Measurements from ENCODE around the gene ANKRD33B.
A peak's percentile ranks its signal among the peaks of the same experiment; 100 is the strongest.
"Not testable (repeated sequence)": the region's sequence is repeated elsewhere in the genome, so short reads cannot be mapped to it uniquely, and the experiment has no call there.

ANKRD33B gene

DNA sequence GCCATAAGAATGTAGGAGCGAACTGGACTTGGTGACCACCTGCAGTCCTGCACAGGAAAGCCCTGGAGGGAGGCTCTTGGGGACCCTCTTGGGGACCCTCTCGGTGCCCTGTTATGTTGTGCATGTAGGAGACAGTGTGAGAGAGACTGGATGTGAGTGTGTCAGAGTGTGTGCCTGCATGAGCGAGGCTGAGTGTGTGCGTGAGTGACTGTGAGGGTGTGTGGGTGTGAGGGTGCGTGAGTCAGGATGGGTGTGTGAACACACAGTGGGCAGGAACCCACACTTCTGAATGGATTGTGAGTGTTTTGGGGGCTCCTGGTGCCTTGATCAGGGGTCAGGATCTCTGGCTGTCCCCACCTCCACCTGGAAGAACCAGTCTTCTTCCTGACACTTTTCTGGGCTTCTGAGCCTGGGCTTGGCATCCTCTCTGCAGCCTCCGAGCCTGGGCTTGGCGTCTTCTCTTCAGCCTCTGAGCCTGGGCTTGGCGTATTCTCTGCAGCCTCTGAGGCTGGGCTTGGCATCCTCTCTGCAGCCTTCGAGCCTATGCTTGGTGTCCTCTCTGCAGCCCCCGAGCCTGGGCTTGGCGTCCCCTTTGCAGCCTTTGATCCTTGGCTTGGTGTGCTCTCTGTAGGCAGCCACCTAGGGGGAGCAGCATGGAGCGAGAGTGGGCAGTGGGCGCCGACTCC, 25.6 kb upstream of the ANKRD33B start:
- no peak for DNase-seq

DNA sequence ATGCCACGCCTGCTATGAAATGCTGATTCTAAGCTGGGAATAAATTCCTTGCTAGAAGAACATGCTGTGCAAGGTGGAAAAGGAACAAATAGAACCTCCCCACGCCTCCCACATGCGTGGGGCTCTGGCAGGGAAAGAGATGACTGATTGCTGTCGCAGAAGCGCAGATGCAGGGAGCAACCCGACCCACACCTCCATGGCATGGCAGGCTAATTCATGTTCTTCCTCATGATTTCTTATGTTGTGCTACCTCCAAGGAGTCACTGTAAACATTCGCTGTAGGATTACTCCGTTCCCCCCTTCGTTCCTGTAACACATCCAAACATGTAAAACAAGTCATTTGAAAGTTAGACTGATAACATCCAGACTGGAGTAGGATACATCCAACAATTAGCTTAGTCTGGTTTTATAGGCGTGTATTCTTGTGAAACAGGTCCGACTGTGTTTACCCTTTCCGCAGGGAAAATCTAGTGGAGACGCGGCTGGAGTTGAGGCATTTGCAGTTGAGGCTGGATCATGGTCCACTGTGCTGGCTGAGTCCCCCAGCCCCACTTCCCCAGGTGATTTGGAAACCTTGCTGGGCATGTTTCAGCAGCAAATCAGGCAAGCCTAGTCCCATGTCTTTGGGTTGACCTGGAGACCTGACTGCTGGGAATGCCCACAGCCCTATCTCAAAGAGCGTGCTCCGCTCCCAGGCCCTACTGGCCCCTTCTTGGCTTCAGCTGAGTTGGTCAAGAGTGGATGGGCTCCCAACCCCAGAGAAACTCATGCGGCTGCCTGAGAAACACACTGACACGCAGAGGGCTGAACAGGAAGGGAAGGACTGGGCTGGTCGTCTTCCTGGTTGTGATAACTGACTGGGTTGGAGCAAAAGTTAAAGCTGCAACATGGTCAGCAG, 24.8 kb upstream of the ANKRD33B start:
- no peak for DNase-seq

DNA sequence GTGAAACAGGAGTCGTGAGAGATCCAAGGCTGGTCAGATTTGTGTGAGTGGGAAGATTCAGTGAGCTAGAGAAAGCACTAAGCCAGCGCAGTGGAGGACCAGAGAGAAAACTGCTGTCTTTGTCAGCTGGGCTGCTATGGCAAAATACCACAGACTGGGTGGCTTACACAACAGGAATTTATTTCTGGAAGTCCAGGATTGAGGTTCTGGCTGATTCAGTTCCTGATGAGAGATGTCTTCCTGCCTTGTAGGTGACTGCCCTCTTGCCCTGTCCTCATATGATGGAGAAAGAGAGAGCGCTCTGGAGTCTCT, 24.2 kb upstream of the ANKRD33B start:
- DNase-seq = no peak

DNA sequence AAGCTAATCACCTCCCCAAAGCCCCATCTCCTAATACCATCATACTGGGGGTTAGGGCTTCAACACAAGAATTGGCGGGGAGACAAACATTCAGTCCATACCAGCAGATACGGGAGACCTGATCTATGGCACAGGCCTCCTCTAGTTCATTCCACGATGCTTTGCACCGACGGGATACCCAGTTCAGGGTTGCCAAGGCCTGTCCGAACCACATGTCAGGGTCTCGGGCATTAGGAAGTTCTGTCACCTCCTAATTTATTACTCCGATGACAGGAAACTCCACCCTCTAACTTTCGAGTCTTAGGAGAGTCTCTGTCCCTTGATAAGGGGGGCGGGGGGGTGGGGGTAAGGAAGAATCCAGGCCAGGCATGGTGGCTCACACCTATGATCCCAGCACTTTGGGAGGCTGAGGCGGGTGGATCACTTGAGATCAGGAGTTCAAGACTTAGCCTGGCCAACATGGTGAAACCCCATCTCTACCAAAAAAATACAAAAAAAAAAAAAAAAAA, 23.8 kb upstream of the ANKRD33B start:
- no peak for DNase-seq

DNA sequence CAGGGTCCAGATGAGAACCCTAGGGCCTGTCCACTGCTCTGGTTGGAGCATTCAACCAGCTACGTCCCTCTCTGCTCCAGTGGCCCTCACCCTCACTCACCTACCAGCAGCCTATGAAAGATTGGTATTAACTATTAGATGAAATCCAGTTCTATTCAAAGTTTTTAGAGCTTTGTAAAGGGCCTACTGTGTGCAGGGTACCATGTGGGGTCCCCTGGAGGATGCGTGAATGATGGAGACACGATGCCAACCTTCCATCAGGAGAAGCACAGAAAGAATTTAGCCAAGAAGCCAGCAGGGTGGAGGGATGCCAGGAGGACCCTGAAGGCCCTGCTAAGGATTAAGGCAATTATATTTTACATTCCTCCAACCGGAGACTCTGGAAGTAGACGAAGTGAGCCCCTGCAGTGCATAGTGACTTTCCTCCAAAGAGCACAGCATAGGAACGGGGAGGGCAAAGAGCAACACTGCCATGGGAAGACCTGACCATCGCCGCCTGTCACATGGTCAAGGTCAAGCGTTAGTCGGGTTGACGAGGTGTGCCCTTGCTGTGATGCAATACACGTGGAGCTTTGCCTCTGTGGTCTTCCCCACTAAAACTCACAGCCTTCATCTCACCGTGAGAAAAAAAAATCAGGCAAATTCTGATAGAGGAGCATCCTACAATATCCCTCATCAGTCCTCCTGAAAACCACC, 22.8 kb upstream of the ANKRD33B start:
- DNase-seq = no peak

DNA sequence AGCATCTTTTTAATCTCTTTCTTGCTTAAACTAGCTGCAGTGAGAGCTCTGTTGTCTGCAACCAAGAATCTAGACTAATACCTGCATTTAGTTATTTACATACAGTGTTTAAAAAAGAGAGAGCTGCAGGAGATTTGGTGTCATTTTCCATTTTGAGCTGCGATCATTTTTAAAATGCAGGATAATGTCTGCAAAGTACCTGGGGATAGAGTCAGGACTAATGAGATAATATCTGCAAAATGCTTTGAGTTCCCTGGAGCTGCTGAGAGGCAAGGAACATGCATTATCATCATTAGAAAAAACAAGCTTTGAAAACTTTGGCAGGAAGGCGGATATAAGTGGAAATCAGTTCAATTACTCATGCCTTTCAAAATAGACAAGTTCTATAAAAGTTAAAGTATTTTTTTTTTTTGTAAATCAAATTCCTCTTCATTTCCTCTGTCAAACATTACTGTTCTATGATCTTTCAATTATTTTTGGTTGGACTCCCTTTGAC, 21.8 kb upstream of the ANKRD33B start:
- DNase-seq = no peak

DNA sequence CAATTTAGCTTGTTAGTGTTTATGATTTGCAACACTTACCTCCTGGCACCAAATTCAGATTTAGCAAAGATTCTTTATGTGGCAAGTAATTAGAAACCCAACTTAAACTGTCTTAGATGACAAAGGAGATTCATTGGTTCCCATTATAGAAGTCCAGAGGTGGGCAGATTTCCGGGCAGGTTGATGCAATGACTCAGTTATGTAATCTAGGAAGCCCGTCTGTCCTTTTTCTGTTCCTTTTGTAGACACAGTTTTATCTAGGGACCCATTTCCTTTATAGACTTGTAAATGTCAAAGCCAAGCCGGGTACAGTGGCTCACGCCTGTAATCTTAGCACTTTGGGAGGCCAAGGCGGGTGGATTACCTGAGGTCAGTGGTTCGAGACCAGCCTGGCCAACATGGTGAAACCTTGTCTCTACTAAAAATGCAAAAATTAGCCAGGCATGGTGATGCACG, 20.3 kb upstream of the ANKRD33B start:
- no peak for DNase-seq

DNA sequence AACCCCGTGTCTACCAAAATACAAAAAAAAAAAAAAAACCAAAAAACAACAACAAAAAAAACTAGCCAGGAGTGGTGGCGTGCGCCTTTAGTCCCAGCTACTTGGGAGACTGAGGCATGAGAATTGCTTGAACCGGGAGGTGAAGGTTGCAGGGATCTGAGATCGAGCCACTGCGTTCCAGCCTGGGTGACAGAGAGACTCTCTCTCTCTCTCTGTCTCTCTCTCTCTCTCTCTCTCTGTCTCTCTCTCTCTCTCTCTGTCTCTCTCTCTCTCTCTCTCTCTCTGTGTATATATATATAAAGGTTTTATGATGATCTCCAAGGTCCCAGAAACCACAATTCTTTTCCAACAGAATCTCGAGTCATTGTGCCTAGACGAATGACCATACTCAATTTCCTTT, 18.8 kb upstream of the ANKRD33B start:
- no peak for DNase-seq

DNA sequence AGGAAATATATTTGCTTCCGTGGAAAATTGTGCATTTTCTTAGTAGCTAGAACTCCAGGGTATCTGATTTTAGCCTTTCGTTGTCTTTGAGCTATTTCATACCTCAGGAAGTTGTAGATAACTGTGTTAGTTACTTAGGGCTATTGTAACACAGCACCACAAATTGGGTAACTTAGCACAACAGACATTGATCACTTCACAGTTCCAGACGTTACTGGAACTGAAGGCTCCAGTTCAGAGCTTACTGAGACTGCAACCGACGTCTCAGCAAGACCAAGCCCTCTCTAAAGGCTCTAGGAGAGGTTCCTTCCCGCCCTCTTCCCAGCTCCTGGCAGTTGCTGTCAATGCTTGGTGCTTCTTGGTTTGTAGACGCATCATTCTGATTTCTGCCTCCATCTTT, 17.7 kb upstream of the ANKRD33B start:
- DNase-seq = no peak

DNA sequence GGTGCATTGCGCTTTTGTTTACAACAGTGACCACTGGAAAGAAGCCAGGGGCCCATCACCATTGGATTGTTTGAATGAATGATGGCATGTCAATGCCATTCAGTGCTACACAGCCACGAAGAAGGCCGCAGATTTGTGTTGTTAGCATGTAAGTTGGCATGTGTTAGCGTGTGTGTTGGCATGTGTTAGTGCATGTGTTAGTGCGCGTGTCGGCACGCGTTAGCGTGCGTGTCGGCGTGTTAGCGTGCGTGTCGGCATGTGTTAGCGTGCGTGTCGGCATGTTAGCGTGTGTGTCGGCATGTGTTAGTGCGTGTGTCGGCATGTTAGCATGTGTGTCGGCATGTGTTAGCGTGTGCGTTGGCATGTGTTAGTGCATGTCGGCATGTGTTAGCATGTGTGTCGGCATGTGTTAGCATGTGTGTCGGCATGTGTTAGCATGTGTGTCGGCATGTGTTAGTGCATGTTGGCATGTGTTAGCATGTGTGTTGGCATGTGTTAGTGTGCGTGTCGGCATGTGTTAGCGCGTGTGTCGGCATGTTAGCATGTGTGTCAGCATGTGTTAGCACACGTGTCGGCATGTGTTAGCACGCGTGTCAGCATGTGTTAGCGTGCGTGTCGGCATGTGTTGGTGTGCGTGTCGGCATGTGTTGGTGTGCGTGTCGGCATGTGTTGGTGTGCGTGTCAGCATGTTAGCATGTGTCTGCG, 15.3 kb upstream of the ANKRD33B start:
- no peak for DNase-seq

DNA sequence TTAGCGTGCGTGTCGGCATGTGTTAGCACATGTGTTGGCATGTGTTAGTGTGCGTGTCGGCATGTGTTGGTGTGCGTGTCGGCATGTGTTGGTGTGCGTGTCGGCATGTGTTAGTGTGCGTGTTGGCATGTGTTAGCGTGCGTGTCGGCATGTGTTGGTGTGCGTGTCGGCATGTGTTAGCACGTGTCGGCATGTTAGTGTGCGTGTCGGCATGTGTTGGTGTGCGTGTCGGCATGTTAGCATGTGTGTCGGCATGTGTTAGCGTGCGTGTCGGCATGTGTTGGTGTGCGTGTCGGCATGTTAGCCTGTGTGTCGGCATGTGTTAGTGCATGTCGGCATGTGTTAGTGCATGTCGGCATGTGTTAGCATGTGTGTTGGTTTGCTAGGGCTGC, 14.8 kb upstream of the ANKRD33B start:
- DNase-seq = not testable (repeated sequence)

DNA sequence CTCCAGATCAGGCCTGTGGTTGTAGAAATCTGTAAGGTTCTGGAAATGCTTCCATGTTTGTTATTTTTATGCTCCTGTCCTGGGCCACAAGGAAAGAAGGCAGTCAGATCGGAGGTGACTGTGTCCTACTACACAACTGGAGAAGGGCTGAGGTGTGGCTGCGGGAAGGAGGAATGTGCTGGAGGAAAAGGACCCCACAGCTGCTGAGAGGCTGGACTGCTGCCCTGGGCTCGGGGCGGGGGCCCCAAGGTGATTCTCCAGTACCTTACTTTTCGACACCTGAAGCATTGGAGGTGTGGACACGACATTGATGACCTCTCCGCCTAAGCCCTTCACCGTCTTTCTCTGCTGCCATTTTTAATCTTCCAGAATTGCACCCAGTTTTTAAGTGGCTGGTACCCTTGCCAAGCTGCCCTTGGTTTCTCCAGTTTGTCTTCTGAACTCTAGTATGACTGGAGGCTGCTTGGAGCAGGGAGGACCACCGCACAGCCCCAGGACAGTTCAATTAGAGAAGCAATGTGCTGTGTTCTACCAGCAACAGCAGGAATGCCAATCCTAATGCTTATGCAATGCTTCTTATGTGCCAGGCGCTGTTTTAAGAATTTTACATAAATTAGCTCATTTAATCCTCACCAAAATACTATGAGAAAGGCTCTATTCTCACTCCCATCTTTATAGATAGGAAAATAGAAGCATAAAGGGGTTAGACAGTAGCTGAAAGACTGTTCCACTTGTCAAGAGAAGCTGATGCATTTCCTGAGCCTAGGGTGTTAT, 13.5 kb upstream of the ANKRD33B start:
- DNase-seq = no peak

DNA sequence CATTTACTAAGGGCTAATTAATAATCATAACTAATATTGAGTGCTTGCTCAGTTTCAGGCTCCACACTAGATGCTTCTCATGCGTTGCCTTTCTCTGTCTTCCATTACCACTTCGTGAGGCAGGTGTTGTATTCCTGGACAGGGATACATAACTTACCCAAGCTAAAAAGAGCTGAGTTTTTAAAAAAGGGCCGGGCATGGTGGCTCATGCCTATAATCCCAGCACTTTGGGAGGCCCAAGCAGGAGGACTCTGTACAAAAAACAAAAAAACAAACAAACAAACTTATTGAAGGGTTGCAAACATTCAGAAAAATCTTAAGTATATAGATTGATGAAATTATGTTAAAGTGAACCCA, 12.1 kb upstream of the ANKRD33B start:
- DNase-seq = no peak

DNA sequence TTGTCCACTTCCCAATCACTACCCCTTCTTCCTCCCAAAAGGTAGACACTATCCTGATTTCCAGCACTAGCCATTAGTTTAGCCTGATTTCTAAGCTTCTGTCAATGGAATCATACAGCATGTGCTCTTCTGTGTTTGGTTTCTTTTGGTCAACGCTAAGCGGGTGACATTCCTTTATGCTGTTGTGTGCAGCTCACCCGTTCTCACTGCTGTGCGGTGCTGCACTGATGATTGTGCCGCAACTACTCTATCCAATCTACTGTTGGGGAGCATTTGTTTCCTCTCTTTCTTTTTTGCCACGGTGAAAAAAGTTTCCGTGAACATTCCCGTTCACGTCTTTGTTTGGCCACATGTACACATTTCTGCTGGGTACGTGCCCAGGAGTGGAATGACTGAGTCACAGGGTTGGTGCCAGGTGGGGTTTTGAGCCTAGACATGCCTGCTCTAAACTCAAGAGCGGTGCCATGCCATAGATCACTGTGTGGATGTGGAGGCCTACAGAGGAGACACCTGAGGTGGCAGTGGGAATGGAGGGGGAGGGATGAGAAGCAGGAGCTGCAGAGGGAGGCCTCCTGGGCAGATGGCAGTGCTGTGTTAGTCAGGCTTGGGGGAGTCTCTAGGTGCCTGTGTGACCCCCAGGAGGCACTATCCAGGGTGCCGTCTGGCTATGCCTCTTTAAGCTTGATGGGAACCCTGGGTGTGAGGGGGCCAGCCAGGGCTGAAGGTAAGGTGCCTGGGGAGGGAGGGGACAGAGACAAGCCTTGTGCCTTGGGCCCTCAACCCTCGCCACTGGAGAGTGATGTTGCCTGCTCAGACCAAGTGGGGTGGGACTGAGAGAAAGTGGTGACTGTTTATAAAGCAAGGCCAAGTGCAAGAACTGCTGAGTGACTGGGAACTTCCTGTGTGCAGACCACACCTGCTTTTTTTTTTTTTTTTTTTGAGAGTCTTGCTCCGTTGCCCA, 11.4 kb upstream of the ANKRD33B start:
- DNase-seq = no peak

DNA sequence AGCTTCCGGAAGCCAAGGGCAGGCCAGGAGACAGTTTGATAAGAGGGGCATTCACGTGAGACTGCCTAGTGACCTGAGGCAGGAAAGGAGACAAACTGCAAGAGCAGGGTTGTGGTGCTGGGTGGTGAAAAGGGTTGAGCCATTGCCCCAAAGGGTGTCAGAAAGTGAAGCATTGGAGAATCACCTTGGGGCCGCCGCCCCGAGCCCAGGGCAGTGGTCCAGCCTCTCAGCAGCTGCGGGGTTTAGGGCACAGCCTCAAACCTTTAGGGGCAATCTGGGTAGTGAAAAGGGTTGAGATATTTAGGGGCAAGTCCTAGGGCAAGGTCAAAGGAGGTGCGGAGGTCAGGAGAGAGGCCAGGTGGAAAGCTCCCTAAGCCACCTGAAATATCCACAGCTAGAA, 10.4 kb upstream of the ANKRD33B start:
- DNase-seq = no peak

DNA sequence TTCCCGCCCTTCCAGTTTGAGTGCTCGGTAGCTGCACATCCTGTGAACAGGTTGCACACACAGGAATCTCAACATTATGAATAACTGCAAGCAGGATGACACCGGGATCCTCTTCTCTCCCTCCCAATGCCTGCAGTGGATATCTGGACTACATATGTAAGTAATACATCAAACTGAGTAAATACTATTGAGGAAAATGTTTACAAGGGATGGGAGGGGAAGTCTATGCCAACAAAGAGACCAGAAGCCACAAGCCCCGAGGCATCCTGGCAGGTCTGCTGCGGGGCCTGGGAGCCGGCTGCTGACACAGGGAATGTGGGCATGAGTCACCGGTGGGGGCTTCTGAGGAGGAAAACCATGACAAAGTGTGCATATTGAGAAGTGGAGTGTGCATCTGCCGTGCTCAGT, 8.6 kb upstream of the ANKRD33B start:
- DNase-seq = peak; percentile 52

DNA sequence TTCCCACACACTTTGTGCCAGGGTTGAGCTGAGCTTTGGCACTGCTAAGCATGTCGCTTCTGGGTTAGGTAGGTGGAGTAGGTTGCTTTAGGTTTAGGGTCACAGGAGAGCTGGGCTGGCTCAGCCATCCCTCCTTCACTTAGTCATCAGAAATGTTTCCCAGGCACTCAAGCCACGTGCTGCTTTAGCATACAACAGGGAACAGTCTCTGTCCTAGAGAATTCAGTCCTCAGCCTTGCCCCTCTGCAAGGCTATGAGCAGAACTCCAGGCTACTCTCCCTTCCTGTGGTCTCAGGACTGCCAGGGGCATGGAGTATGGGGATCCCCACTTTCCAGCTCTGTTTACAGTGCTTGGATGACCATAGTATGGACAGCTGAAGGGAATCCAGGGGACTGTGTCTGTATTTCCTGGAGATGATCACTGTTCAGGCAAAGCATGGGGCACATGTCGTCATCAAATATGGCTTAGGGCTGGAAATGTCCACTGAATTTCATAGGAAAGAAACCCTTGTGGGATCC, 7.5 kb upstream of the ANKRD33B start:
- no peak for DNase-seq

DNA sequence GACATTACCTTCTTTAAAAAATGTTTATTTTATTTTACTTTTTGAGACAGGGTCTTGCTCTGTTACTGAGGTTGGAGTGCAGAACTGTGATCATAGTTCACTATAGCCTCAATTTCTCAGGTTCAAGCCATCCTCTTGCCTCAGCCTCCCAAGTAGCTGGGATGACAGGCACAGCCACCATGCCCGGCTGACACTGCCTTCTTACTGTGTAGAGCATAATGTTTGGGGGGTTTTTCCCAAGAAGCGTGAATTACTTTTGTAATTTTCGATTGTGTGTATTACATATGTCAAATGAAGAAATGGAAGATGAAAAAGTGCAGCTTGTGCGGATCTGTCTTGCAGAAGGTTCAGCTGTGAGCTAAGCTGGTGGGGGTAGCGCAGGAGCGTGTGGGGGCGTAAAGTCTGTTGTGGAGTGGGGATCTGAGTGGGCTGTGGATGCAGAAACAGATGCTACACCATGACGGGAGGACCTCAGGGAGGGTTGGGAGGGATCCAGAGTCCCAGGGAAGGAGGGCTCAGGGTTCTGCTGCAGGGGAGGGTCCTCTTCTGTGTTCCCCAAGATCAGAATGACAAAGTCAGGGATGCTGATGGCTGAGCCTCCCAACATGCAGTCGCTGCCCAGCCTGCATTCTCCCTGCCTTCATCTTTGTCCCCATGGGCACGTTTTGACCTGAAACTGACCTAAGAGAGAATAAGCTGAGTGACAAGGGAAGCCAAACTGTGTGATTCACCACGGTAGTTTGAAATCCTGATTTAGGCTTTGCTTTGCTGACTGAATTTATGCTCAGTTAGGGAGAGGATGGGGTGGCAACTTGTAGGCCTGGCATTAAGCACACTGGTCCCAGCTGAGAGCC, 6.8 kb upstream of the ANKRD33B start:
- no peak for DNase-seq

DNA sequence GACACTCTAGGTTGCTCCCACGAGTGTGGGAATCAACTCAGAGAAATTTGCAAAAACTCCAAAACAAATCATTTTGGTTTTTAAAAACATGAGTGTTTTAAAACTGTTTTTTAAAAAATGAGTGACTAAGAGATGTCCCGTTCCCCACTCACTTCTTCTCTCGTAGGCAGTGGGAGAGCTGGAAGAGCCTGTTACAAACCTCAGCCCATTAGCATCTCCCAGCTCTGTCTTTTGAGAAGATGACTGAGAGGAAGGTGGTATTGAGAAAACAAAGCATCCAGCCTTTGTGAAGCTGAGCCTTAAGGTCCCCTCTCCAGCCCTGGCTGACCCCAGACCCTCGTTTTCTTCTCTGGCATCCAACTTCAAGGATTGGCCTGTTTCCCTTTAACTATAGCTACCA, 4.7 kb upstream of the ANKRD33B start:
- no peak for DNase-seq

DNA sequence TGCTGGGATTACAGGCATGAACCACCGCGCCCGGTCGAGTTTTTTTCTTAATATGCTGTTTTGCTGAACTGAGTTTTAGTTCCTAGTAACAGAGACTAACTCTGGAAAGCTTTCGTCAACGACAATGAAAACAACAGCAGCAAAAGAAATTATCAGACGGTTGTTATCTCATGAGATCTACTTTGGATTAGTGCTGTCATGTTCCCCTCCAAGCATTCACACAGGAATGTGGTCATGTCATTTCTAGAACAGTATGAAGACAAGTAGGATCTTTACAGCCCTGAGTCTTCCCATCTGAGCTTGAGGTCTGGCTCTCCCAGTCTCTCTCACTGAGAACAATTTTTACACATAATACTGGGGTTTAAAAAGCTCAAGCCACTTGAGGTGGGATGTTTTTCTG, 4.0 kb upstream of the ANKRD33B start:
- no peak for DNase-seq

Measured in NCI-H510A treated with DMSO at 0.1 percent for 48 hours (cell line).